ES-I3 (cell line): ENCODE results near the gene SLC25A27.
"Not testable (repeated sequence)": the region's sequence is repeated elsewhere in the genome, so short reads cannot be mapped to it uniquely, and the experiment has no call there.

ENCODE experiments used
- H3K36me3 ChIP-seq: 2 replicates; pipeline ENCODE4 v1.6.1; 2013; ENCODE audit warnings: mild to moderate bottlenecking, low read length, control low read depth, moderate library complexity; ENCODE audit not compliant: insufficient read depth
- H3K4me1 ChIP-seq: 2 replicates; pipeline ENCODE4 v1.6.1; 2013; ENCODE audit warnings: mild to moderate bottlenecking, control low read depth, low read length; ENCODE audit not compliant: insufficient read depth
- H3K9ac ChIP-seq: 2 replicates; pipeline ENCODE4 v1.6.1; 2013; ENCODE audit warnings: low read depth, mild to moderate bottlenecking, low read length, moderate library complexity
- H3K9me3 ChIP-seq: 2 replicates; pipeline ENCODE4 v1.6.1; 2013; ENCODE audit warnings: mild to moderate bottlenecking, low read length, moderate library complexity; ENCODE audit not compliant: control insufficient read depth, insufficient read depth

Gene SLC25A27

GRCh38 chr6:46637933-46638332 is 14.8 kb upstream of the SLC25A27 start:
- Histone ChIP-seq H3K9ac (no peak overlapping the region), H3K36me3 (no peaks in the 10 kb centered on the region), H3K4me1 (peaks cover 4% of the 10 kb centered on the region; the same call in 1 of the 2 replicates), H3K9me3 (no peaks in the 10 kb centered on the region)

- Histone ChIP-seq H3K4me1 (peaks cover 4% of the 10 kb centered on the region; the same call in 1 of the 2 replicates), H3K36me3 (no peaks in the 10 kb centered on the region), H3K9ac (no peak overlapping the region), H3K9me3 (no peaks in the 10 kb centered on the region)
These were observed 14.1 kb upstream of the SLC25A27 start for GRCh38 chr6:46638650-46639049.

GRCh38 chr6:46642928-46643751 is 9.6 kb upstream of the SLC25A27 start:
- Histone ChIP-seq H3K4me1 (no peaks in the 10 kb centered on the region), H3K9ac (no peak overlapping the region), H3K36me3 (no peaks in the 10 kb centered on the region)

GRCh38 chr6:46645265-46645664 is 7.5 kb upstream of the SLC25A27 start:
- H3K36me3 ChIP-seq, result no peaks in the 10 kb centered on the region
- no peaks in the 10 kb centered on the region for H3K4me1 ChIP-seq
- H3K9me3 ChIP-seq, result no peaks in the 10 kb centered on the region; the same call in 1 of the 2 replicates
- no peak overlapping the region for H3K9ac ChIP-seq

More at GRCh38 chr6:46642928-46643751, 9.6 kb upstream of the SLC25A27 start:
- no peaks in the 10 kb centered on the region; the same call in 1 of the 2 replicates for H3K9me3 ChIP-seq

- not testable (repeated sequence) for H3K9me3 ChIP-seq
These were observed 4.7 kb upstream of the SLC25A27 start for GRCh38 chr6:46648108-46648507.

DNA sequence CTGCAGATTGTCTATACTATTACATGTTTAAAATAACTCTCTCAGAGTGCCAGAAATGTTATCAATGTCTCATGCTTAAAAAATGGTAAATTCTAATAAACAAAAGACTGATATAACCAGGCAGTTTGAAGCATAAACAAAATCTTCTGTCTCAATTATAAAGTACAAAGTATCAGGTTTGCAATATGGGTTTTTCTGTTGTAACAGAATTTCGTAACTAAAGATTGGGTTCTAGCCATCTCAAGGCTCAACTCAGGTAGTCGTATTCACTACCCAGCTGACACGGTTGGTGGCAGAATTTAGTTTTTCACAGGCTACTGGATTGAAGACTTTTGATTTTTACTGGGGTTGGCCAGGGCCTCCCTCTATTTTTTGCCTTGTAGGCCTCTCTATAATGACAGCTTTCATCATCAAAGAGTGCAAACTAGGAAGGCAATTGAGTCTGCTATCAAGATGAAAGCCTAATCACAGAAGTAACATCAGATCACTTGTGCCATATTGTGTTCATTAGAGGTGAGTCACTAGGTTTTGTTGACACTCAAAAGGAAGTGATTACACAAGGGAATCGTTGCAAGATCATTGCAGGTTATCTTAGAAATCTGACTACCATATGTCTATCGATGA is 3.8 kb upstream of the SLC25A27 start:
- no peak overlapping the region for H3K9ac ChIP-seq
- H3K4me1 ChIP-seq, result no peaks in the 10 kb centered on the region
- no peaks in the 10 kb centered on the region for H3K36me3 ChIP-seq
- H3K9me3 ChIP-seq, result no peaks in the 10 kb centered on the region; the same call in 1 of the 2 replicates

More at GRCh38 chr6:46648108-46648507, 4.7 kb upstream of the SLC25A27 start:
- not testable (repeated sequence) for H3K4me1 ChIP-seq, H3K36me3 ChIP-seq, H3K9ac ChIP-seq

- Histone ChIP-seq H3K9me3 (no peaks in the 10 kb centered on the region), H3K36me3 (no peaks in the 10 kb centered on the region), H3K4me1 (no peaks in the 10 kb centered on the region), H3K9ac (no peak overlapping the region)
These were observed 1.8 kb upstream of the SLC25A27 start for GRCh38 chr6:46651006-46651405.

GRCh38 chr6:46651816-46652215 is 959 bp upstream of the SLC25A27 start:
- no peaks in the 10 kb centered on the region for H3K36me3 ChIP-seq
- no peaks in the 10 kb centered on the region for H3K4me1 ChIP-seq
- H3K9ac ChIP-seq, result peak overlapping the region; percentile 82
- no peaks in the 10 kb centered on the region for H3K9me3 ChIP-seq

- peak overlapping the region; percentile 82 for H3K9ac ChIP-seq
- no peaks in the 10 kb centered on the region for H3K4me1 ChIP-seq
- no peaks in the 10 kb centered on the region for H3K9me3 ChIP-seq
- no peaks in the 10 kb centered on the region for H3K36me3 ChIP-seq
These were observed 558 bp upstream of the SLC25A27 start for GRCh38 chr6:46652232-46652602.

DNA sequence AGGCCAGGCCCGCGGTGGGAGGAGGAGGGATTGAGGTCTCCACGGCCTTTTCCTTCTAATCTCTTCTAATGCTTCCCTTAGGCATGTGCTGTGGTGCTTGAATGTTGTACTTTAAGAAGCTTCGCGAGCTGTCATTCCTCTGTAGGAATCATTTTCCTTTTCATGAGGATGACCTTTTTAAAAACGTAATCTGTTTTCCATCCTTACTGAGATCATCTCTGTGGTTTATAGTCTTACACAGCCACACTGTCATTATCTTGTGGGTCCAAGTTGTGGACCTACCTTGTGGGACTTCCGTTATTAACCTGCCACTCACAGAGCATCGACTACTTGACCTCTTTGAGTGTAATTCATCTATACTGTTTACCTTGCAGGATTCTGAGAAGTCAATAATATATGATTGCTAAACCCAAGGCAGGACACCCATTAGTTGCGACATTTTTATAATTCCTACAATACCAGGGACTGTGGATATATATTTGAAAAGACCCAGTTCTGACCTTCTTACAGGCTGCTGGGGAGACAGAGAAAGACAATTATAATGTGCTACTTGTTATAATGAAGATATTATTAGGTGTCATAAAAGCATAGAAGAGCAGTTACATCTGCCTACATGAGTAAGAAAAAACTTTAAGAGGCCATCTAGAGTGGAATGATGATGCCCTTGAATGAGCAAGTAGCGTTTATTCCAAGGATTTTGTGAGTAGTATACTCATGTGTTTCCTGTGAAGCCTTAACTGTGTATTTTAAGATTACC is 842 bp downstream of the SLC25A27 start:
- no peaks in the 10 kb centered on the region for H3K4me1 ChIP-seq
- H3K9me3 ChIP-seq, result no peaks in the 10 kb centered on the region
- no peaks in the 10 kb centered on the region for H3K36me3 ChIP-seq
- H3K9ac ChIP-seq, result peak overlapping the region; percentile 82

DNA sequence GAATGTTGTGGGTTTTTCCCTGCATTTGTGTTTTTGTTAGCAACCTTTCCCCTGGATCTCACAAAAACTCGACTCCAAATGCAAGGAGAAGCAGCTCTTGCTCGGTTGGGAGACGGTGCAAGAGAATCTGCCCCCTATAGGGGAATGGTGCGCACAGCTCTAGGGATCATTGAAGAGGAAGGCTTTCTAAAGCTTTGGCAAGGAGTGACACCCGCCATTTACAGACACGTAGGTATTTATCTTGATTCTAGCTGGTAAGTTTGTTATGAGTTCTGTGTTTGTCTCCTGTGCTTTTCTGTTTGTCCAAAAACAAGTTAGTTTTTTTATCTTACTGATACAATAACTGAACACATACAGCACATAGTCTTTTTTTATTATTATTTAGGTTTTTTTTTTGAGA is 3.0 kb downstream of the SLC25A27 start:
- Histone ChIP-seq H3K4me1 (no peaks in the 10 kb centered on the region), H3K9me3 (no peaks in the 10 kb centered on the region), H3K36me3 (no peaks in the 10 kb centered on the region), H3K9ac (no peak overlapping the region)

DNA sequence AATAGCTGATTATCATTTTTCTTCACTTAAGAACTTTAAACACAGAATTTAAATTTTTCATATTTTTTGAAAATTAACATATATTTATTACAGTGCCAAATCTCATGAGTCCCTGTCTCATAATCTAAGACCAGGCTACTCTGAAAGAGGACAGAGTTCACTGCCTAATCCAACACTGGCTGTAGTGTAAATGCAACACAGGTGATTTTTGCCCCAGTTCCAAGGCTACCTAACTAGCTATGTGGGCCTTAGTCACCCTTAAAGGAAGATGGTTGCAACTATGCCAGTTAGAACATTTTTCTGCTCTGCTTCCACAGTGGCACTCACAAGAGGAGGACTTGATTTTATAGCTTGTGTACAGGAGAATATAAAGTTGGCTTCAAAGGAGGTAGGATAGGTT is 4.9 kb downstream of the SLC25A27 start:
- Histone ChIP-seq H3K36me3 (no peaks in the 10 kb centered on the region), H3K9me3 (no peaks in the 10 kb centered on the region), H3K4me1 (no peaks in the 10 kb centered on the region), H3K9ac (no peak overlapping the region)

GRCh38 chr6:46661483-46661882 is 8.7 kb downstream of the SLC25A27 start:
- H3K9ac ChIP-seq, result no peak overlapping the region
- H3K9me3 ChIP-seq, result no peaks in the 10 kb centered on the region
- H3K36me3 ChIP-seq, result no peaks in the 10 kb centered on the region
- no peaks in the 10 kb centered on the region for H3K4me1 ChIP-seq

GRCh38 chr6:46667377-46667776 is 14.6 kb downstream of the SLC25A27 start:
- H3K36me3 ChIP-seq, result no peaks in the 10 kb centered on the region
- H3K9me3 ChIP-seq, result no peaks in the 10 kb centered on the region
- no peaks in the 10 kb centered on the region for H3K4me1 ChIP-seq
- H3K9ac ChIP-seq, result no peak overlapping the region
